ENCODE results near the gene HINT2.

- TF ChIP-seq CTCF (IDR thresholded peaks at IDR 0.05) (no peak), POLR2A (IDR thresholded peaks at IDR 0.05) (no peak)
Measured at GRCh38 chr9:35774907-35775635, 39.8 kb downstream of the HINT2 start.
